Measurements from ENCODE around the gene CEACAM19. TPM values are rescaled to one million over a fixed set of nuclear protein-coding genes. Genes with fewer than 3 reads are reported as not detected.
A peak's percentile ranks its signal among the peaks of the same experiment; 100 is the strongest.
"Not testable (repeated sequence)": the region's sequence is repeated elsewhere in the genome, so short reads cannot be mapped to it uniquely, and the experiment has no call there.

CEACAM19 gene
- polyA plus RNA-seq, 6 donors from 2014 or later = not detected

DNA sequence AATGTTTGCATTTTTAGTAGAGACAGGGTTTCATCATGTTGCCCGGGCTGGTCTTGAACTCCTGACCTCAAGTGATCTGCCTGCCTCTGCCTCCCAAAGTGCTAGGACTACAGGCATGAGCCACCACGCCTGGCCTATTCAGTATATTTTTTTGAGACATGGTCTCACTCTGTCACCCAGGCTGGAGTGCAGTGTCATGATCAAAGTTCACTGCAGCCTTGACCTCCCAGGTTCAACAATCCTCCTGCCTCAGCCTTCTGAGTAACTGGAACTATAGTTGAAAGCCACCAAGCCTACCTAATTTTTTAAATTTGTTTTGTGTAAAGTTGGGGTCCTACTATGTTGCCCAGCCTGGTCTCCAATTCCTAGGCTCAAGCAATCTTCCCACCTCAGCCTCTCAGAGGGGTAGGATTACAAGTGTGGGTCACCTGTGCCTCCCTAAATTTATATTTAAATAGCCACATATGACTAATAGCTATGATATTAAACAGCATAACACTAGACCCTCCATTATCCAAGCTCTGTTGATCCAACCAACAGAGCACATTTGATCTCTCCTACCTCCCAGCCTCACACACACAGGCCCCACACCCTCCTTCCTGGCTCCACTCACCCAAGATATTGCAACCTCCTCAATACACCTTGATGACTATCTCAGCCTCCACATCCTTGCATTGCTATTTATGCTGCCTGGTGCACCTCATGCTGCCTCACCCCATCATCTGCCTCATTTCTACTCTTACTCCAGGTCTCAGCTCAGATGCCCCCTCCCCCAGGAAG is 2.1 kb upstream of the CEACAM19 start:
- Mint-ChIP-seq H3K4me3 (no peak overlapping the region), H3K9me3 (peaks cover 0 to 4% (median 0%) of the 10 kb centered on the region in 7 donors), H3K4me1 (no peaks in the 10 kb centered on the region), H3K27ac (peak overlapping the region in 2 of 6 donors; percentile 0 to 88), H3K36me3 (no peaks in the 10 kb centered on the region), H3K27me3 (peaks cover 5 to 8% (median 6%) of the 10 kb centered on the region in 3 donors)
- no peak for DNase-seq
- ATAC-seq (ENCODE audit: low read depth in 2 of 2) = no peak

DNA sequence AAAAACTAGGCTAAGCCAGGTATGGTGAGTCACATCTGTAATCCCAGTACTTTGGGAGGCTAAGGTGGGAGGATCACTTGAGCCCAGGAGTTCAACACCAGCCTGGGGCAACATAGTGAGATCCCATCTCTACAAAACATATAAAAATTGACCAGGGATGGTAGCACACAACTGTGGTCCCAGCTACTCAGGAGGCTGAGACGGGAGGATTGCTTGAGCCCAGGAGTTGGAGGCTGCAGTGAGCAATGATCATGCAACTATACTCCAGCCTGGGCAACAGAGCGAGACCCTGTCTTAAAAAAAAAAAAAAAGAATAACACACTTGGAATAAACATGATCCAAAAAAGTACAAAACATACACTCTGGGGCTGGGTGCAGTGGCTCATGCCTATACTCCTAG is 1.3 kb upstream of the CEACAM19 start:
- H3K36me3 Mint-ChIP-seq; H3K27ac Mint-ChIP-seq; DNase-seq; H3K4me1 Mint-ChIP-seq; H3K4me3 Mint-ChIP-seq; ATAC-seq (ENCODE audit: low read depth in 2 of 2); H3K9me3 Mint-ChIP-seq: not testable (repeated sequence)
- peaks cover 5 to 14% (median 6%) of the 10 kb centered on the region in 3 donors for H3K27me3 Mint-ChIP-seq

DNA sequence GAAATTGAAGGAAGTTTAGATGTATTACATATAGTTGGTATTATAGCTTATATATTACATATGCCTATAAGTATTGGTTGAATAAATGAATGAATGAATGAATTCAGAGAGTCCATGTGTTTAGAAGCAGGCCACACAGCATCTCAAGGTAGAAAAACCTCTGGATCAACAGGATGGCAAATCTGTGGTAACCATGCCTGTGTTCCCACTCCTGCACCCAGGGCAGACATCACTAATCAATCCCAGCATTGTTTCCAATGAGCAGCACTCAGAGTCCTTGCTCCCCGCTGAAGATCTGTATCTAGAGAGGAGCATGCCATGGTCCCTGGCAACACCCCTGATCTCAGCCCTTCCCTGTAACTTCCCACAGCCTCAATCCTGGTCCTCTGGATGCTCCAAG is 944 bp downstream of the CEACAM19 start:
- no peaks in the 10 kb centered on the region for H3K36me3 Mint-ChIP-seq
- H3K27ac Mint-ChIP-seq = no peak overlapping the region
- ATAC-seq (ENCODE audit: low read depth in 2 of 2) (no peak), DNase-seq (no peak)
- H3K4me3 Mint-ChIP-seq = no peak overlapping the region
- peaks cover 6 to 28% (median 10%) of the 10 kb centered on the region in 3 donors for H3K27me3 Mint-ChIP-seq
- H3K4me1 Mint-ChIP-seq = no peaks in the 10 kb centered on the region
- H3K9me3 Mint-ChIP-seq = peaks cover 0 to 5% (median 0%) of the 10 kb centered on the region in 7 donors

DNA sequence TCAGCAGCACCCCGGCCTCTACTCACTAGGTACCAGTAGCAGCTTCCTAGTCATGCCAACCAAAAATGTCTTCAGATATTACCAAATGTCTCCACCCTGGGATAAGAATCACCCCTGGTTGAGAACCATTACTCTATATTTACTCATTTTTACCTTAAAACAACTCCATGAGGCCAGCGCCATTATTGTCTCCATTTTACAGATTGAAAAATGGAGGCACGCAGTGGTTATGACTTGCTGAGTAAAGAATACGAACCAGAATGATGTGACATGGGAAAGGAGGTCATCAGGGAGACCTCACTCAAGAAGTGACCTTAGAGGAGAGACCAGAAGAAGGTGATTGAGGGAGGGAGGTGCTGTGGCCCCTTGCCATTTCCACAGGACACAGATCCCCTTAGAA is 2.2 kb downstream of the CEACAM19 start:
- DNase-seq = no peak
- Mint-ChIP-seq H3K27ac (no peak overlapping the region), H3K27me3 (peaks cover 8 to 28% (median 11%) of the 10 kb centered on the region in 3 donors), H3K36me3 (no peaks in the 10 kb centered on the region), H3K9me3 (peaks cover 0 to 5% (median 0%) of the 10 kb centered on the region in 7 donors), H3K4me3 (no peak overlapping the region), H3K4me1 (no peaks in the 10 kb centered on the region)
- no peak for ATAC-seq (ENCODE audit: low read depth in 2 of 2)

DNA sequence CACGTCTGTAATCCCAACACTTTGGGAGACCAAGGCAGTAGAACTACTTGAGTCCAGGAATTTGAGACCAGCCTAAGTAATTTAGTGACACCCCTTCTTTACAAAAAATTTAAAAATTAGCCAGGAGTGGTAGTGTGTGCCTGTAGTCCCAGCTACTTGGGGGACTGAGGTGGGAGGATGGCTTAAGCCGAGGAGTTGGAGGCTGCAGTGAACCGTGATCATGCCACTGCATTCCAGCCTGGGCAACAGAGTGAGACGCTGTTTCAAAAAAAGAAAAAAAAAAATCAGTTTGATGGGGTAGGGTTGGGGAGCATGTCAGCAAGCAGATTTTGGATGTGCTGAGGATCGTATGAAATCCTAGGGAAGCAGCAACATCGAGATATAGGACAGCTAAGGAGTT is 4.2 kb downstream of the CEACAM19 start:
- Mint-ChIP-seq H3K36me3 (no peaks in the 10 kb centered on the region), H3K27me3 (peaks cover 12 to 39% (median 18%) of the 10 kb centered on the region in 3 donors), H3K4me1 (no peaks in the 10 kb centered on the region), H3K27ac (peak overlapping the region in 1 of 6 donors; percentile 25), H3K4me3 (no peak overlapping the region), H3K9me3 (peaks cover 0 to 5% (median 0%) of the 10 kb centered on the region in 7 donors)
- DNase-seq = no peak
- ATAC-seq (ENCODE audit: low read depth in 2 of 2) = no peak

DNA sequence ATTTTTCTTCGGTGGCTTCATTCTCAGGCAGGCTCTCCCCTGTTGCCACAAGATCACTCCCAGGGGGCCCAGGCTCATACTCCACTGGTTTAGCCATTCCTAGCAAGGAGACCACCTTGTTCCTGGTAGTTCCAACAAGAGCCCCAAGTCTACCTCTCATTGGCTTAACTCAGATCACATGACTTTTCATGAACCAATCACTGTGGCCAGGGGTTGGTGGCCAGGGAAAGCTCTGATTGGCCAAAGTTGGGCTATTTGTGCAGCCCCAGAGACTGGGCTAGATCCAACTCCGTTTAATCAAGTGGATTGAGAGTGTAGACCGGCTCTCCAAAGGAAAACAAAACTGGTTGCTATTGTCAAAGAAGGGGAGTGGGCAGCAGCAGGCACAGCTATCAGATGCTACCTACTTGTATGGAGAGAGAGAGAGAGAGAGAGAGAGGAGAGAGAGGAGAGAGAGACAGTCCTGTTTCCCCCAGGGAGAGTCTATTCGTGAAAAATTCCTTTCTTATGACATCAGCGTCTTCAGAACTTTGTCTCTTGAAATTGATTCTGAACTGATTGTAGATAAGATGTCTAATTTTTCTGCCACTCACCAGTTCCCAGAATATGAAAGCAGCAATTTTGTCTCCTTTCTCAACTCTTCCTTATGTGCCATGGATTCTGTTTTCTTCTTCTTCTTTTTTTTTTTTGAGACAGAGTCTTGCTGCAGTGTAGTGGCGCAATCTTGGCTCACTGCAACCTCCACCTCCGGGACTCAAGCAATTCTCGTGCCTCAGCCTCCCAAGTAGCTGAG is 5.9 kb downstream of the CEACAM19 start:
- peak overlapping the region in 1 of 6 donors; percentile 91 for H3K27ac Mint-ChIP-seq
- peaks cover 12 to 45% (median 28%) of the 10 kb centered on the region in 3 donors for H3K27me3 Mint-ChIP-seq

DNA sequence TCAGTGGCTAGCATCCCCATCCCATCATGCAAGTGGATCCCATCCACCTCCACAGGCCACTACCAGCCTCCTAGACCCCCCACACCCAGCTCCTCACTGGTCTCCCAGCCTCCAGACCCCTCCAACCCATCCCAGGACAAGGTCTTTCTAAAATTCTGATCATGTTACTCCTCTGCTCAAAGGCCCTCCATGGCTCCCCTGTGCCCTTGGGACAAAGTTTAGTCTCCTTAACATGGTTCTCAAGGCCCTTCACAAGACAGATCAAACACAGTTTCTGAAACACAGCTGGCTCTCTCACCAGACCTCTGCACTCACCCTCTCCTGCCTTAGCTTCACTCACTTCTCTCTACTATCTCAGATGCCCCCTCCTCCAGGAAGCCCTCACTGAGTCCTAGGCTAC is 9.3 kb downstream of the CEACAM19 start:
- peaks cover 12 to 52% (median 43%) of the 10 kb centered on the region in 3 donors for H3K27me3 Mint-ChIP-seq
- no peak for DNase-seq
- peak overlapping the region in 1 of 8 donors; percentile 5 for H3K4me3 Mint-ChIP-seq
- no peaks in the 10 kb centered on the region for H3K36me3 Mint-ChIP-seq
- H3K4me1 Mint-ChIP-seq = peaks cover 6 to 11% (median 11%) of the 10 kb centered on the region in 3 donors
- ATAC-seq (ENCODE audit: low read depth in 2 of 2) = no peak
- no peak overlapping the region for H3K27ac Mint-ChIP-seq
- peaks cover 0 to 2% (median 0%) of the 10 kb centered on the region in 7 donors for H3K9me3 Mint-ChIP-seq

More for the DNA sequence above, 5.9 kb downstream of the CEACAM19 start:
- Mint-ChIP-seq H3K9me3 (peaks cover 0 to 4% (median 0%) of the 10 kb centered on the region in 7 donors), H3K4me3 (no peak overlapping the region), H3K36me3 (no peaks in the 10 kb centered on the region), H3K4me1 (no peaks in the 10 kb centered on the region)
- DNase-seq = no peak
- ATAC-seq (ENCODE audit: low read depth in 2 of 2) = no peak

DNA sequence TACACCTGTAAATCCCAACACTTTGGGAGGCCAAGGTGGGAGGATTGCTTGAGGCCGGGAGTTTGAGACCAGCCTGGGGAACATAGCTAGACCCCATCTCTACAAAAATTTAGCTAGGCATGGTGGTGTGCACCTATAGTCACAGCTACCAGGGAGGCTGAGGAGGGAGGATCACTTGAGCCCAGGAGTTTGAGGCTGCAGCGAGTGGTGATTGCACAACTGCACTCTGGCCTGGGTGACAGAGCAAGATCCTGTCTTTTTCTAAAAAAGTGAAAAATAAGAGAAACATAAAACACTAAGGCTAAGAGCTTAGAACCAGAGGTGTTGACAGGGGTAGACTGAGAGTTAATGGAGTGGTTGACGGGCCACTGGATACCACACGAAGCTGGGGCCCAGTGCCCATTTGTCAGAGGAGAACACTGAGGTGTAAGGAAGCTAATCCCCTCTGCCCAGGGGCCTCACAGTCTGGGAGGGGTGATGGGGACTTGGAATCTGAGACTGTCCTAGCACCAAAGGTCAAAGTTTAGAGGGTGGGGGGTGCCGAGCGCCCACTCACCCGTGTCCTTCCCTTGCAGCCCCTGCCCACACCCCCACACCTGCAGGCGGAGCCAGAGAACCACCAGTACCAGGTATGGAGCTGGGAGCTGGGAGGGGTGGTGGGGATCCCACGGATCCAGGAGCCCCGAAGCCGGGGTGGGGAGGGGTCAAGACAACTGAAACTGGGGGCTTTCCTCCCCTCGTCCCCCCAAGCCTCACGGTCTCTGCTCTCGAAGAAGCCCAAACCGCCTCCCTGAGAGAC is 10.9 kb downstream of the CEACAM19 start:
- Mint-ChIP-seq H3K9me3 (peaks cover 0 to under 1% (median 0%) of the 10 kb centered on the region in 7 donors), H3K36me3 (no peaks in the 10 kb centered on the region), H3K27me3 (peaks cover 8 to 51% (median 50%) of the 10 kb centered on the region in 3 donors), H3K27ac (no peak overlapping the region), H3K4me3 (no peak overlapping the region), H3K4me1 (peaks cover 8 to 20% (median 11%) of the 10 kb centered on the region in 3 donors)
- no peak for ATAC-seq (ENCODE audit: low read depth in 2 of 2)
- no peak for DNase-seq

DNA sequence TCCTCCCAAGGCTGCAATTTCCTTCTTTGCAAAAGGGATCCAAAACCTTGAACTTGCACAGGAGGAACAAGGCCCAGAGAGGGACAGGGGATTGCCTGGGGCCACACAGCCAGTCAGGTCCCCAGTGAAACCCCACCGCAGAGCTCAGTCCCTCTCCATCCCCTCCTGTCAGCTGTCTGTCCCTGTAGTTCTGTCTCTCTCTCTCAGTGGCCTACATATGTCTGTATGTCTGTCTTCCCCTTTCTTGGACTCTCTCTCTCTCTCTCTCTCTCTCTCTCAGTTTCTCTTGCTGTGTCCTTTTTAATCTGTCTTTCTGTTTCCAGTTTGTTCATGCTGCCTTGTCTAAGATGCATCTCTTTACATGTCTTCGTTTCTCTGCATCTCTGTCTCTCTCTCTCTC is 11.5 kb downstream of the CEACAM19 start:
- peaks cover 7 to 54% (median 53%) of the 10 kb centered on the region in 3 donors for H3K27me3 Mint-ChIP-seq
- H3K4me1 Mint-ChIP-seq = peaks cover 8 to 20% (median 11%) of the 10 kb centered on the region in 3 donors
- H3K4me3 Mint-ChIP-seq = no peak overlapping the region
- no peaks in the 10 kb centered on the region for H3K9me3 Mint-ChIP-seq
- no peaks in the 10 kb centered on the region for H3K36me3 Mint-ChIP-seq
- peak overlapping the region in 2 of 6 donors; percentile 0 to 49 for H3K27ac Mint-ChIP-seq
- DNase-seq = no peak
- ATAC-seq (ENCODE audit: low read depth in 2 of 2) = no peak

DNA sequence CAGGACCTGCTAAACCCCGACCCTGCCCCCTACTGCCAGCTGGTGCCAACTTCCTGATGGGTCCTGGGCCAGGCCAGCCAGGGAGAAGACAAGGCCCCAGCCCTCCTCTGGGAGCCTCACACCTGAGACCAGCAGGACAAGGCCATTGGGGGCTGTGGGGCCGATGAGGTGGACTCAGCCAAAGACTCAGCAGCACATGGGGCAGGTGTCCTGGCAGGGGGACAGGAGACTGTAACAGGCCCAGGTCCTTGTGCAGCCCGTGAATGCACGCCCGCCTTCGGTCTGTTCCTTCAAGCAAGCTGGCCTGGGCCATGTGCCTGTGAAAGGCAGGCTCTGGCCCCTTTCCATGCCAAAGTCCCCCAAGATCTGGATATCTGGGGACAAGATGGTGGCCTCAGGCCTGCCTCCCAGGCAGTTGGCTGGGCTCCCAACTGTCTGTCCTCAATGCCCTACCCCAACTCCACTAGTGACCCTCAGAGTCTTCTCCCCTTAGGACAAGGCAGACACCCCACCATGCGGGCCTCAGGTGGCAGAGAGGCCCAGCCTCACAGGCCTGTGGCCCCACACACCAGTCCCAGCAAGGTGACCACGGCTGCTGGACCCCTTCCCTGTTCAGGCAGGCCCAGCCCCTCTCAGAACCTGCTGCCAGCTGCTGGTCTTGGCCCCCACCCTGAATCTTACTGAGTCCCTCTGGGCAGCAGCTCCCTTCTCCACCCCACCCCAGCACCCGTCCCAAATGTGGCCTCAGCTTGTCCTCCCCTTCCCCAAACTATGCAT is 12.3 kb downstream of the CEACAM19 start:
- H3K27ac Mint-ChIP-seq = peak overlapping the region in 1 of 6 donors; percentile 87
- no peaks in the 10 kb centered on the region for H3K9me3 Mint-ChIP-seq
- no peaks in the 10 kb centered on the region for H3K36me3 Mint-ChIP-seq
- no peak overlapping the region for H3K4me3 Mint-ChIP-seq
- peaks cover 7 to 55% (median 54%) of the 10 kb centered on the region in 3 donors for H3K27me3 Mint-ChIP-seq
- H3K4me1 Mint-ChIP-seq = peaks cover 8 to 20% (median 11%) of the 10 kb centered on the region in 3 donors
- no peak for ATAC-seq (ENCODE audit: low read depth in 2 of 2)
- no peak for DNase-seq

DNA sequence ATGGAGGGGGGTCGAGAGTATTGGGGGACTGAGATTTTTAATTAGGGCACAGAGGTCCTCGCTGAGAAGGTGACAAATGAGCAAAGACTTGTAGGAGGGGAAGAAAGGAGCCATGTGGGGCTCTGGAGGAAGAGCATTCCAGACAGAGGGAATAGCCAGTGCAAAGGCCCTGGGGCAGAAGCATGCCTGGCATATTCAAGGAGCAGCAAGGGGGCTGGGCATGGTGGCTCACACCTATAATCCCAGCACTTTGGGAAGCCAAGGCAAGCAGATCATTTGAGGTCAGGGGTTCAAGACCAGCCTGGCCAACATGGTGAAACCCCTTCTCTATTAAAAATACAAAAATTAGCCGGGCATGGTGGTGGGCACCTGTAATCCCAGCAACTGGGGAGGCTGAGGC is 13.1 kb downstream of the CEACAM19 start:
- Mint-ChIP-seq H3K27ac (peak overlapping the region in 1 of 6 donors; percentile 6), H3K27me3 (peaks cover 7 to 56% (median 51%) of the 10 kb centered on the region in 3 donors), H3K4me1 (peaks cover 12 to 25% (median 17%) of the 10 kb centered on the region in 3 donors)
- not testable (repeated sequence) for H3K36me3 Mint-ChIP-seq; ATAC-seq (ENCODE audit: low read depth in 2 of 2); H3K4me3 Mint-ChIP-seq; DNase-seq; H3K9me3 Mint-ChIP-seq
